IMR-90 (cell line): ENCODE data around the gene SNAP91. TPM values are rescaled to one million over a fixed set of nuclear protein-coding genes. Genes with fewer than 3 reads are reported as not detected.

Experiments
- ATAC-seq: fragments of 200-7000 bp; cut with Tn5 transposase; 2 replicates; pipeline ENCODE4 v1.9.1; 2020; ENCODE audit warnings: low read depth, mild to moderate bottlenecking, moderate library complexity
- BruUV-seq: library from RNA; stranded (reverse); fragments of 400-500 nt; replicated peaks from 2 replicates; lab custom pipeline; 2021; lab: Mats Ljungman, UMichigan
- CTCF ChIA-PET: fragments of 300-600 bp; formaldehyde crosslinking; extraction: SDS; loops from one replicate; lab custom pipeline; 2021; ENCODE audit warnings: antibody characterized with exemption; lab: Yijun Ruan, JAX
- POLR2A ChIA-PET: fragments of 300-600 bp; sonication (Branson Sonifier 250); formaldehyde crosslinking; loops from one replicate; lab custom pipeline; 2022; ENCODE audit warnings: antibody characterized with exemption; ENCODE audit not compliant: unreplicated experiment; lab: Charles Lee
- DNase-seq: peaks from one replicate; pipeline ENCODE4 v3.0.0; 2013
- H2AFZ ChIP-seq: replicated peaks from 2 replicates; pipeline ENCODE3; 2013; ENCODE audit warnings: low read length, mild to moderate bottlenecking; ENCODE audit not compliant: poor library complexity
- H2AK5ac ChIP-seq: 2 replicates; pipeline ENCODE4 v1.6.1; 2013; ENCODE audit warnings: low read depth, low read length, inconsistent platforms
- H2AK9ac ChIP-seq: replicated peaks from 2 replicates; pipeline ENCODE3; 2013; ENCODE audit warnings: mild to moderate bottlenecking, low read depth, low read length, moderate library complexity; ENCODE audit not compliant: poor library complexity
- H2BK120ac ChIP-seq: 2 replicates; pipeline ENCODE4 v1.6.1; 2013; ENCODE audit warnings: low read depth, low read length, inconsistent platforms
- H2BK15ac ChIP-seq: 3 replicates; pipeline ENCODE4 v1.6.1; 2013; ENCODE audit warnings: low read depth, low read length, inconsistent platforms
- H2BK20ac ChIP-seq: 2 replicates; pipeline ENCODE4 v1.6.1; 2013; ENCODE audit warnings: low read depth, mild to moderate bottlenecking, inconsistent platforms, low read length, moderate library complexity
- H2BK5ac ChIP-seq: 2 replicates; pipeline ENCODE4 v1.6.1; 2013; ENCODE audit warnings: mild to moderate bottlenecking, low read depth, low read length, inconsistent platforms; ENCODE audit not compliant: poor library complexity, severe bottlenecking
- H3K14ac ChIP-seq: replicated peaks from 2 replicates; pipeline ENCODE4 v1.6.1; 2013; ENCODE audit warnings: low read depth, low read length, inconsistent platforms
- H3K18ac ChIP-seq: 2 replicates; pipeline ENCODE4 v1.6.1; 2013; ENCODE audit warnings: low read depth, low read length, control low read depth
- H3K23ac ChIP-seq: 2 replicates; pipeline ENCODE4 v1.6.1; 2013; ENCODE audit warnings: low read depth, low read length, inconsistent platforms
- H3K27ac ChIP-seq: 2 replicates; pipeline ENCODE4 v1.5.1; 2013; ENCODE audit warnings: mild to moderate bottlenecking, control low read depth, low read length; ENCODE audit not compliant: insufficient read depth
- H3K27me3 ChIP-seq: 2 replicates; pipeline ENCODE4 v1.6.1; 2013; ENCODE audit warnings: low read length; ENCODE audit not compliant: control insufficient read depth, insufficient read depth
- H3K36me3 ChIP-seq: 2 replicates; pipeline ENCODE4 v1.6.1; 2013; ENCODE audit warnings: low read length, mixed read lengths; ENCODE audit not compliant: control insufficient read depth, insufficient read depth
- H3K4ac ChIP-seq: 2 replicates; pipeline ENCODE4 v1.6.1; 2013; ENCODE audit warnings: low read depth, low read length, inconsistent platforms
- H3K4me1 ChIP-seq: 2 replicates; pipeline ENCODE4 v1.6.1; 2013; ENCODE audit warnings: low read length, mixed read lengths; ENCODE audit not compliant: control insufficient read depth, insufficient read depth
- H3K4me2 ChIP-seq: 2 replicates; pipeline ENCODE4 v1.6.1; 2013; ENCODE audit warnings: low read depth, mild to moderate bottlenecking, control low read depth, low read length, moderate library complexity
- H3K4me3 ChIP-seq: 2 replicates; pipeline ENCODE4 v1.5.1; 2013; ENCODE audit warnings: low read depth, mild to moderate bottlenecking, control low read depth, low read length, moderate library complexity; ENCODE audit not compliant: insufficient read depth
- H3K56ac ChIP-seq: 2 replicates; pipeline ENCODE4 v1.6.1; 2013; ENCODE audit warnings: low read length, inconsistent platforms; ENCODE audit not compliant: insufficient read depth; ENCODE audit errors: extremely low read depth
- H3K79me1 ChIP-seq, 2 experiments: 2 replicates each; pipeline ENCODE4 v1.6.1; 2013; ENCODE audit warnings: low read length in 2 of 2, inconsistent platforms in 1 of 2, low read depth in 1 of 2
- H3K9ac ChIP-seq: 2 replicates; pipeline ENCODE4 v1.6.1; 2013; ENCODE audit warnings: low read depth, low read length, control low read depth
- H3K9me1 ChIP-seq: 2 replicates; pipeline ENCODE4 v1.6.1; 2013; ENCODE audit warnings: low read length, inconsistent platforms; ENCODE audit not compliant: insufficient read depth
- H3K9me3 ChIP-seq: 2 replicates; pipeline ENCODE4 v1.6.1; 2013; ENCODE audit warnings: low read length; ENCODE audit not compliant: control insufficient read depth, insufficient read depth
- H4K20me1 ChIP-seq: 2 replicates; pipeline ENCODE4 v1.6.1; 2013; ENCODE audit warnings: low read length, inconsistent platforms; ENCODE audit not compliant: insufficient read depth
- H4K5ac ChIP-seq: 2 replicates; pipeline ENCODE4 v1.6.1; 2013; ENCODE audit warnings: mild to moderate bottlenecking, low read depth, low read length, control low read depth
- H4K8ac ChIP-seq, 2 experiments: 2 replicates each; pipeline ENCODE4 v1.6.1; 2013; ENCODE audit warnings: low read depth in 2 of 2, low read length in 2 of 2, control low read depth in 1 of 2, inconsistent platforms in 1 of 2
- H4K91ac ChIP-seq: 2 replicates; pipeline ENCODE4 v1.6.1; 2013; ENCODE audit warnings: low read depth, low read length, inconsistent platforms; ENCODE audit not compliant: insufficient read depth
- CEBPB ChIP-seq: IDR thresholded peaks from 2 replicates; pipeline ENCODE4 v1.6.1; 2012; ENCODE audit warnings: low read depth, low read length, improper control_type of control experiment
- CHD1 ChIP-seq: IDR thresholded peaks from 2 replicates; pipeline ENCODE4 v1.6.1; 2012; ENCODE audit warnings: low read depth, low read length, improper control_type of control experiment
- CTCF ChIP-seq: conservative IDR thresholded peaks from 2 replicates; pipeline ENCODE4 v1.5.1; 2012; ENCODE audit warnings: mild to moderate bottlenecking, low read depth, low read length, improper control_type of control experiment
- MAFK ChIP-seq: IDR thresholded peaks from 2 replicates; pipeline ENCODE4 v1.6.1; 2012; ENCODE audit warnings: low read depth, low read length, improper control_type of control experiment
- POLR2A ChIP-seq: IDR thresholded peaks from 2 replicates; pipeline ENCODE4 v1.6.1; 2012; ENCODE audit warnings: mild to moderate bottlenecking, low read depth, low read length
- RAD21 ChIP-seq: IDR thresholded peaks from 2 replicates; pipeline ENCODE4 v1.6.1; 2012; ENCODE audit warnings: low read length, improper control_type of control experiment
- SMC3 ChIP-seq: fragments of 150-350 bp; IDR thresholded peaks from 2 replicates; pipeline ENCODE4 v1.6.1; 2016; ENCODE audit warnings: low read depth, mild to moderate bottlenecking, antibody characterized with exemption, low read length, moderate library complexity
- WGBS, 2 experiments: methylation state at CpG; one replicate each; pipeline versions ENCODE4 v1.1.5 to v1.1.7; 2013; ENCODE audit warnings: missing lambda C conversion rate in 2 of 2; ENCODE audit not compliant: insufficient read length in 1 of 2; ENCODE audit errors: extremely low coverage in 2 of 2; 5-methylcytosine and 5-hydroxymethylcytosine counted together
- dilution Hi-C: fragments of 300-500 bp; cut with HindIII; formaldehyde crosslinking; loops from one replicate; pipeline ENCODE4 v1.14.3; 2018; ENCODE audit warnings: low sequenced_read_pairs; ENCODE audit not compliant: unreplicated experiment
- in situ Hi-C: fragments of 300-500 bp; cut with MboI; formaldehyde crosslinking; loops from 3 replicates; pipeline ENCODE4 v1.14.3; 2019; ENCODE audit warnings: low sequenced_read_pairs, inconsistent platforms, mixed read lengths
- intact Hi-C: fragments of 100-400 bp; cut with micrococcal nuclease; formaldehyde crosslinking; loops from 2 replicates; pipeline ENCODE4 v1.10.0; 2022
- polyA plus RNA-seq, 3 experiments: library from polyadenylated mRNA; depleted of rRNA; stranded (reverse); fragments of >200 nt; gene quantifications; 2 replicates each; pipeline ENCODE4 v1.2.3, GENCODE V29; 2012; ENCODE audit warnings: low replicate concordance in 1 of 3
- total RNA-seq: library from RNA; depleted of rRNA; stranded (reverse); fragments of >200 nt; gene quantifications from 2 replicates; pipeline ENCODE4 v1.2.3, GENCODE V29; 2012

The SNAP91 gene
- total and polyA plus RNA-seq, 2 of the 4 experiments (the other 2 are of a cell fraction) = not detected

GRCh38 chr6:83536034-83536646, 172.8 kb downstream of the SNAP91 start:
- no peaks in the 10 kb centered on the region for H3K4me1 ChIP-seq
- H3K14ac ChIP-seq = no peak overlapping the region
- no peak overlapping the region for H3K56ac ChIP-seq
- no peaks in the 10 kb centered on the region for H3K36me3 ChIP-seq
- no peaks in the 10 kb centered on the region for H3K9me1 ChIP-seq
- H3K4me3 ChIP-seq = no peak overlapping the region
- no peak overlapping the region for H2BK120ac ChIP-seq
- in situ Hi-C loops = no loop called here
- no peak overlapping the region for H3K23ac ChIP-seq
- no peak overlapping the region for H4K91ac ChIP-seq
- no peak overlapping the region for H3K4me2 ChIP-seq
- no peak overlapping the region for H3K18ac ChIP-seq
- ChIA-PET CTCF (interaction anchor here (0.6 to 1.0 kb wide), 7 partner anchors 9 to 366 kb away, joined by 3 to 5 read pairs (median 4); no protein-coding TSS in a partner anchor), POLR2A (no interaction called here)
- H2BK15ac ChIP-seq = no peak overlapping the region
- 57% methylated on average over 4 of the region's 5 CpGs; no CpG with 5 or more reads in 1 of the 2 experiments for WGBS, 2 experiments
- H3K27me3 ChIP-seq = peaks cover 6% of the 10 kb centered on the region
- no peak overlapping the region for H2AK9ac ChIP-seq
- no peak overlapping the region for H2AK5ac ChIP-seq
- no peaks in the 10 kb centered on the region for H3K79me1 ChIP-seq
- intact Hi-C loops = loop anchor here (5.0 kb wide), 1 partner anchor 686 kb away; no protein-coding TSS in a partner anchor
- no TSS peak for BruUV-seq
- no peak overlapping the region for H3K4ac ChIP-seq
- TF ChIP-seq CTCF (peak; percentile 75), CHD1 (no peak), RAD21 (peak; percentile 68), CEBPB (no peak), MAFK (no peak), SMC3 (peak; percentile 38), POLR2A (no peak)
- no peak overlapping the region for H2AFZ ChIP-seq
- dilution Hi-C loops = no loop called here
- no peak overlapping the region for H4K5ac ChIP-seq
- H3K9me3 ChIP-seq = no peaks in the 10 kb centered on the region
- H3K9ac ChIP-seq = no peak overlapping the region
- ATAC-seq = peak; percentile 78; the same call in 1 of the 2 replicates
- no peaks in the 10 kb centered on the region for H4K20me1 ChIP-seq
- peak; percentile 53 for DNase-seq
- no peak overlapping the region for H4K8ac ChIP-seq
- no peak overlapping the region for H2BK5ac ChIP-seq
- no peak overlapping the region for H2BK20ac ChIP-seq
- H3K27ac ChIP-seq = no peak overlapping the region
